ENCODE data around the gene MYD88.

MYD88 gene

GRCh38 chr3:38118421-38119247 is 19.8 kb upstream of the MYD88 start:
- Histone ChIP-seq H3K4me3 (no peak overlapping the region), H3K9ac (no peak overlapping the region), H3K4me1 (peaks cover 36% of the 10 kb centered on the region), H4K20me1 (peaks cover 79% of the 10 kb centered on the region), H3K36me3 (peaks cover 63% of the 10 kb centered on the region), H3K9me3 (no peaks in the 10 kb centered on the region), H3K27me3 (no peaks in the 10 kb centered on the region), H3K4me2 (no peak overlapping the region), H3K27ac (no peak overlapping the region)
- no peak for TF ChIP-seq Cebpa-rat (IDR thresholded peaks at IDR 0.05)

DNA sequence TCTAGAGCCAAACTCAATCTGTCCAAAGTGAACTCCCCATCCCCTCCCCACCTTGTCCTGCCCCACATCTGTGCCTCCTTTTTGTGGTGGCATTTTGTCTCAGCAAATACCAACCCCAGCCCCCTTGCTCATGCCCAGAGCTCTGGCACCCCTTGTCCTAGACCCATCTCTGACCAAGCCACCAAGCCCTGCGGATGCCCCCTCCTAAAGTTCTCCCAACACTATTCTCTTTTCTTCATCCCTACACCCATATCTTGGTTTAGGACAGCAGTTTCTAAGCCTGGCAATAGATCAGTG is 19.3 kb upstream of the MYD88 start:
- no peak for TF ChIP-seq Cebpa-rat (IDR thresholded peaks at IDR 0.05)
- H3K4me3 ChIP-seq = no peak overlapping the region

GRCh38 chr3:38119821-38120692 is 18.4 kb upstream of the MYD88 start:
- Histone ChIP-seq H3K27ac (no peak overlapping the region), H3K9ac (no peak overlapping the region), H3K36me3 (peaks cover 77% of the 10 kb centered on the region), H3K4me1 (peaks cover 21% of the 10 kb centered on the region), H3K4me3 (no peak overlapping the region), H3K4me2 (no peak overlapping the region), H3K9me3 (no peaks in the 10 kb centered on the region), H4K20me1 (peaks cover 82% of the 10 kb centered on the region), H3K27me3 (no peaks in the 10 kb centered on the region)
- no peak for TF ChIP-seq Cebpa-rat (IDR thresholded peaks at IDR 0.05)

More for the DNA sequence above, 19.3 kb upstream of the MYD88 start:
- H3K9ac ChIP-seq = no peak overlapping the region
- H3K4me1 ChIP-seq = peaks cover 30% of the 10 kb centered on the region
- peaks cover 68% of the 10 kb centered on the region for H3K36me3 ChIP-seq
- no peak overlapping the region for H3K4me2 ChIP-seq
- no peak overlapping the region for H3K27ac ChIP-seq
- no peaks in the 10 kb centered on the region for H3K27me3 ChIP-seq
- no peaks in the 10 kb centered on the region for H3K9me3 ChIP-seq
- H4K20me1 ChIP-seq = peaks cover 82% of the 10 kb centered on the region

DNA sequence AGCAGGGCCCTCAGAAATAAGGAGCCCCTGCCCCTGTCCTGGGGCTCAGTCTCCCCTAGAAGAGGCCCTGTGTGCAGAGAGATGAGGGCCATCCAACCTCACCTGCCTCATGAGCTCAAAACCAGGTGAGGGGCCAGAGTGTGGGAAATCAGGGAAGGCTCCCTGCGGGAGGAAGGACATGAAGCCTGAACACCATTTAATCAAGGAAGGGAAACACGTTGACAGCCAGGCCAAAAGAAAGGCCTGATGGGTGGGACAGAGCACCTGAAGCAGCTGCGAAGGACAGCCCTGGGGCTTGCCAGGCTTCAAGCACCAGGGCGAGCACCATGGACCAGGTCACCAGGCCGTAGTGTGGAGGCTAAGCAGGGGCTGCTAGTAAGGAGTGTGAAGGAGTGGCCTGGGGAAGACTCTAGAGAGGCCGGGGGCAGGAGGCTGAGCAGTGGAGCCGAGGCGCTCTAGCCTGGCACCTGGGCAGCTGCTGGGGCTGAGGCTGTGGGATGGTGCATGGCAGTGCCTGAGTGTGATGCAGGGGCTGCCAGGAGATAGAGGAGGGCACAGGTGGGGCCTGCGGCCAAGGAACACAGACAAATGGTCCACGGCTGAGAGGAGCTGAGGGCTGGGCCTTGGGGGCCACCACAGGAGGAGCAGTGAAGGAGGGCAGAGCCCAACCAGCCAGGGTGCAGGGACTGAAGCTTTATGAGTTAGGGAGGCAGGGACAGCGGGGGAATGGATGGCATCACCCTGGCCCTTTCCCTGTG is 17.6 kb upstream of the MYD88 start:
- H3K4me1 ChIP-seq = peaks cover 13% of the 10 kb centered on the region
- no peak overlapping the region for H3K4me2 ChIP-seq
- H3K9ac ChIP-seq = no peak overlapping the region
- no peak for TF ChIP-seq Cebpa-rat (IDR thresholded peaks at IDR 0.05)
- peaks cover 85% of the 10 kb centered on the region for H3K36me3 ChIP-seq
- peaks cover 82% of the 10 kb centered on the region for H4K20me1 ChIP-seq
- H3K27ac ChIP-seq = no peak overlapping the region
- H3K27me3 ChIP-seq = no peaks in the 10 kb centered on the region
- no peaks in the 10 kb centered on the region for H3K9me3 ChIP-seq
- no peak overlapping the region for H3K4me3 ChIP-seq

GRCh38 chr3:38121451-38121831 is 17.0 kb upstream of the MYD88 start:
- H3K27ac ChIP-seq = no peak overlapping the region
- TF ChIP-seq Cebpa-rat (IDR thresholded peaks at IDR 0.05) = no peak
- H3K36me3 ChIP-seq = peaks cover 91% of the 10 kb centered on the region
- no peak overlapping the region for H3K9ac ChIP-seq
- no peaks in the 10 kb centered on the region for H3K9me3 ChIP-seq
- no peaks in the 10 kb centered on the region for H3K27me3 ChIP-seq
- peaks cover 82% of the 10 kb centered on the region for H4K20me1 ChIP-seq
- peaks cover 7% of the 10 kb centered on the region for H3K4me1 ChIP-seq
- no peak overlapping the region for H3K4me2 ChIP-seq
- H3K4me3 ChIP-seq = no peak overlapping the region

DNA sequence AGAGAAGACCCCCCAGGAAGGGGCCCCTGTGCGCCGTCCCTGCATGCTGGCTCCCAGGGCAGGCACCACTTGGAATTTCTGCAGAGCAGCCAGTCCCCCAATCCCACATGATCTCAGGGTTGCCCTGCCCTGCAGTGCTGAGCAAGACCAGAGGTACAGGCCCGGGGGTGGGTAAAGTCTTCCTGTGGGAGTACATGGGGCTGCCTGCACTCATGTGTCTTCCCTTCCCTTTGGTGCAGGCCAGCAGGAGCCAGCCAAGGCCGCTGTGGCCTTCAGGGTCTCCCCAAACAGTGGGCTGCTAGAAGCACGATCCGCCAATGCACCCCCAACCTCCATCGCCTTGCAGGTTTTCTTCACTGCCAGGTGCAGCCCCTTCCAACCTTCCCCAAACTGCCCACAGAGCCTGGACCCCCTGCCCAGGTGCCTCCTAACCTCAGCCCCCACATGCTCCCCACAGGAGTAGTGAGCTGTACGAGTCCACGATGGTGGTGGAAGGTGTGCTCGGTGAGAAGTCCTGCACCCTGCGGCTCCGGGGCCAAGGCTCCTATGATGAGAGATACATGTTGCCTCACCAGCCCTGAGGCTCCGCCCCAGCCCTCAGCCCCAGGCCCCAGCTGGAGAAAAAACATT is 16.5 kb upstream of the MYD88 start:
- no peak overlapping the region for H3K27ac ChIP-seq
- H3K9ac ChIP-seq = no peak overlapping the region
- H3K9me3 ChIP-seq = no peaks in the 10 kb centered on the region
- peaks cover 96% of the 10 kb centered on the region for H3K36me3 ChIP-seq
- H3K4me1 ChIP-seq = peaks cover 2% of the 10 kb centered on the region
- TF ChIP-seq Cebpa-rat (IDR thresholded peaks at IDR 0.05) = no peak
- H4K20me1 ChIP-seq = peaks cover 82% of the 10 kb centered on the region
- no peak overlapping the region for H3K4me3 ChIP-seq
- no peak overlapping the region for H3K4me2 ChIP-seq
- H3K27me3 ChIP-seq = no peaks in the 10 kb centered on the region

DNA sequence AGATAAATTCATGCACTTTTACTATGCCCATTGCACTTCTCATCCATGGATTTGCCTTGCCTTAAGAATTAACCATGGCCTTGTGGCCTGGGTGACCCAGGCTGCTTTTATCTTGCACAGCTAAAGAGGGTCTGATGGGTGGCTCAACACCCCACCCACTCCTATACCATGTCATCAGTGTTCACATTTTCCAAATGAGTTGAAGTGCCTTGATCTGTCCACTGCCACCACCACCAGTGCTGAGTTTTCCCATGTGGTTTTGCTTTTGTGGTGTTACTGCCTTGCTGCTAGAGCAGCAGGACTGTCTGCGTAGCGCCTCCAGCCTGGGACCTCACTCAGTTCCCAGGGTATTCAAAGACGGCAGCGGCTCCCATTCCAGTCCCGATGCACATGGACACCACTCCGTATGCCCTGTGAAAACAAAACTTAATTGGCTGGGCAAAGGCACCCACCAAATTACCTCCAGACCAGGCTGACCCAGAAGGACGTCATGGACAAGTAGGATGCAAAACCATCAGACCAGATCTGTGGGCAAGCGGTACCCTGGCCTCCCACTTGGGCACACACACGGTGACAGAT is 15.7 kb upstream of the MYD88 start:
- H3K27ac ChIP-seq = no peak overlapping the region
- H4K20me1 ChIP-seq = peaks cover 82% of the 10 kb centered on the region
- H3K36me3 ChIP-seq = peaks cover 99% of the 10 kb centered on the region
- H3K4me1 ChIP-seq = no peaks in the 10 kb centered on the region
- H3K9me3 ChIP-seq = no peaks in the 10 kb centered on the region
- H3K4me3 ChIP-seq = no peak overlapping the region
- no peak for TF ChIP-seq Cebpa-rat (IDR thresholded peaks at IDR 0.05)
- H3K4me2 ChIP-seq = no peak overlapping the region
- H3K27me3 ChIP-seq = no peaks in the 10 kb centered on the region
- H3K9ac ChIP-seq = no peak overlapping the region

- H3K9ac ChIP-seq = no peak overlapping the region
- H3K9me3 ChIP-seq = no peaks in the 10 kb centered on the region
- no peaks in the 10 kb centered on the region; the same call in 1 of the 2 replicates for H3K4me1 ChIP-seq
- TF ChIP-seq Cebpa-rat (IDR thresholded peaks at IDR 0.05) = no peak
- H4K20me1 ChIP-seq = peaks cover 87% of the 10 kb centered on the region
- H3K36me3 ChIP-seq = peaks cover 99% of the 10 kb centered on the region
- H3K4me2 ChIP-seq = no peak overlapping the region
- no peaks in the 10 kb centered on the region for H3K27me3 ChIP-seq
- H3K4me3 ChIP-seq = no peak overlapping the region
- H3K27ac ChIP-seq = no peak overlapping the region
Measured at GRCh38 chr3:38124324-38125122, 13.9 kb upstream of the MYD88 start.

Data from BLaER1 (cell line).